ENCODE data around the gene HMX1. TPM values are rescaled to one million over a fixed set of nuclear protein-coding genes. Genes with fewer than 3 reads are reported as not detected.

Gene HMX1
- total and polyA plus RNA-seq, 2 donors (not counting 1 experiment from before 2014, with no cell fraction given), result not detected

GRCh38 chr4:8846046-8846720 lies 25.5 kb downstream of the HMX1 start:
- Histone ChIP-seq H3K79me2 (ENCODE audit: control insufficient read depth, insufficient read depth, low read length) (no peaks in the 10 kb centered on the region), H4K20me1 (ENCODE audit: control insufficient read depth, insufficient read depth, low read length, poor library complexity, severe bottlenecking) (no peaks in the 10 kb centered on the region), H3K4me2 (replicated peaks; ENCODE audit: low read depth, low read length, poor library complexity, severe bottlenecking) (no peak overlapping the region), H3K4me1 (ENCODE audit: control insufficient read depth in 2 of 2, insufficient read depth in 2 of 2, low read length in 2 of 2) (no peaks in the 10 kb centered on the region), H3K27me3 (replicated peaks in 1 of 4; ENCODE audit: control extremely low read depth in 1 of 4, control insufficient read depth in 3 of 4, insufficient read depth in 4 of 4, low read length in 3 of 4) (no peaks in the 10 kb centered on the region), H3K9me3 (ENCODE audit: control extremely low read depth in 1 of 3, control insufficient read depth in 2 of 3, insufficient read depth in 1 of 3, low read length in 2 of 3) (peaks cover 0 to 18% (median 0%) of the 10 kb centered on the region in 3 donors), H3K9ac (ENCODE audit: low read length) (no peak overlapping the region), H3K27ac (ENCODE audit: low read length in 2 of 2) (no peak overlapping the region), H2AFZ (ENCODE audit: insufficient read depth, low read depth, low read length, poor library complexity, severe bottlenecking) (no peak overlapping the region), H3K36me3 (replicated peaks in 1 of 2; ENCODE audit: control extremely low read depth in 1 of 2, control insufficient read depth in 1 of 2, extremely low read depth in 1 of 2, insufficient read depth in 2 of 2, low read length in 1 of 2) (no peaks in the 10 kb centered on the region), H3K4me3 (ENCODE audit: control extremely low read depth in 1 of 5, extremely low read depth in 1 of 5, insufficient read depth in 1 of 5, low read depth in 2 of 5, low read length in 4 of 5) (no peak overlapping the region)
- POLR2A ChIA-PET, result no interaction called here
- TF ChIP-seq CTCF (IDR thresholded peaks at IDR 0.05) (no peak), EZH2 (IDR thresholded peaks at IDR 0.05; ENCODE audit: borderline replicate concordance, insufficient read depth, low read depth, low read length, poor library complexity, severe bottlenecking) (no peak)
- Mint-ChIP-seq H3K27ac (no peak overlapping the region), H3K27me3 (peaks cover 7% of the 10 kb centered on the region), H3K4me1 (no peaks in the 10 kb centered on the region), H3K9me3 (ENCODE audit: insufficient read depth) (peaks cover 3% of the 10 kb centered on the region), H3K4me3 (no peak overlapping the region)
- intact Hi-C loops (cut with micrococcal nuclease), result no loop called here
- ATAC-seq (ENCODE audit: low read depth) (no peak), DNase-seq (no peak)
- CTCF ChIA-PET, result no interaction called here
- whole genome bisulfite sequencing (ENCODE audit: insufficient coverage), result 80% methylated on average over 9 of the region's 9 CpGs

- Mint-ChIP-seq H3K27me3 (peaks cover 7% of the 10 kb centered on the region), H3K27ac (no peak overlapping the region), H3K4me1 (no peaks in the 10 kb centered on the region), H3K4me3 (no peak overlapping the region), H3K9me3 (ENCODE audit: insufficient read depth) (peaks cover 3% of the 10 kb centered on the region)
- intact Hi-C loops (cut with micrococcal nuclease), result no loop called here
- no peaks in the 10 kb centered on the region for H3K36me3 ChIP-seq (replicated peaks in 1 of 2; ENCODE audit: control extremely low read depth in 1 of 2, control insufficient read depth in 1 of 2, extremely low read depth in 1 of 2, insufficient read depth in 2 of 2, low read length in 1 of 2)
- DNase-seq (no peak), ATAC-seq (ENCODE audit: low read depth) (no peak)
- no peaks in the 10 kb centered on the region for H3K4me1 ChIP-seq (ENCODE audit: control insufficient read depth in 2 of 2, insufficient read depth in 2 of 2, low read length in 2 of 2)
- peaks cover 0 to 25% (median 0%) of the 10 kb centered on the region in 3 donors for H3K9me3 ChIP-seq (ENCODE audit: control extremely low read depth in 1 of 3, control insufficient read depth in 2 of 3, insufficient read depth in 1 of 3, low read length in 2 of 3)
- no peaks in the 10 kb centered on the region for H3K79me2 ChIP-seq (ENCODE audit: control insufficient read depth, insufficient read depth, low read length)
- no peaks in the 10 kb centered on the region for H3K27me3 ChIP-seq (replicated peaks in 1 of 4; ENCODE audit: control extremely low read depth in 1 of 4, control insufficient read depth in 3 of 4, insufficient read depth in 4 of 4, low read length in 3 of 4)
- no peak overlapping the region for H3K4me3 ChIP-seq (ENCODE audit: control extremely low read depth in 1 of 5, extremely low read depth in 1 of 5, insufficient read depth in 1 of 5, low read depth in 2 of 5, low read length in 4 of 5)
- TF ChIP-seq CTCF (IDR thresholded peaks at IDR 0.05) (no peak), EZH2 (IDR thresholded peaks at IDR 0.05; ENCODE audit: borderline replicate concordance, insufficient read depth, low read depth, low read length, poor library complexity, severe bottlenecking) (no peak)
- WGBS (ENCODE audit: insufficient coverage), result 89% methylated on average over 13 of the region's 14 CpGs
- CTCF ChIA-PET, result no interaction called here
- no peak overlapping the region for H2AFZ ChIP-seq (ENCODE audit: insufficient read depth, low read depth, low read length, poor library complexity, severe bottlenecking)
- no peaks in the 10 kb centered on the region for H4K20me1 ChIP-seq (ENCODE audit: control insufficient read depth, insufficient read depth, low read length, poor library complexity, severe bottlenecking)
- H3K9ac ChIP-seq (ENCODE audit: low read length), result no peak overlapping the region
- no peak overlapping the region for H3K4me2 ChIP-seq (replicated peaks; ENCODE audit: low read depth, low read length, poor library complexity, severe bottlenecking)
- no peak overlapping the region for H3K27ac ChIP-seq (ENCODE audit: low read length in 2 of 2)
- POLR2A ChIA-PET, result no interaction called here
These were observed 26.5 kb downstream of the HMX1 start for GRCh38 chr4:8844976-8845690.

Data from B cell (primary cell).